Liver (tissue), 9 donors: ENCODE measurements around the gene FLOT2. TPM values are rescaled to one million over a fixed set of nuclear protein-coding genes. Genes with fewer than 3 reads are reported as not detected.

Source experiments
- DNase-seq: peaks from one replicate; pipeline ENCODE4 v3.0.0-alpha.2; 2017; ENCODE audit warnings: low spot score
- H3K27ac ChIP-seq, 2 donors: one replicate each; pipeline ENCODE4 v1.7.0; 2013; ENCODE audit warnings: inconsistent platforms in 2 of 2, low read length in 2 of 2, control low read depth in 1 of 2, low read depth in 1 of 2, mild to moderate bottlenecking in 1 of 2
- H3K27me3 ChIP-seq, 4 donors: one replicate each; pipeline versions ENCODE4 v1.6.1 to v1.7.0; 2013; ENCODE audit warnings: low read length in 3 of 4, inconsistent platforms in 1 of 4, mild to moderate bottlenecking in 1 of 4, moderate library complexity in 1 of 4; ENCODE audit not compliant: control insufficient read depth in 4 of 4, insufficient read depth in 4 of 4
- H3K36me3 ChIP-seq, 4 donors: one replicate each; pipeline versions ENCODE4 v1.6.1 to v1.7.0; 2013; ENCODE audit warnings: low read length in 3 of 4, mild to moderate bottlenecking in 3 of 4, low read depth in 1 of 4, moderate library complexity in 1 of 4; ENCODE audit not compliant: control insufficient read depth in 4 of 4, insufficient read depth in 3 of 4
- H3K4me1 ChIP-seq, 4 donors: one replicate each; pipeline versions ENCODE4 v1.6.1 to v1.7.0; 2013; ENCODE audit warnings: low read length in 3 of 4, mild to moderate bottlenecking in 3 of 4, moderate library complexity in 1 of 4; ENCODE audit not compliant: control insufficient read depth in 4 of 4, insufficient read depth in 4 of 4
- H3K4me3 ChIP-seq, 3 donors: one replicate each; pipeline versions ENCODE4 v1.6.1 to v1.7.0; 2013; ENCODE audit warnings: low read length in 3 of 3, control low read depth in 1 of 3, low read depth in 1 of 3, mild to moderate bottlenecking in 1 of 3
- H3K9ac ChIP-seq, 2 donors: one replicate each; pipeline ENCODE4 v1.7.0; 2013; ENCODE audit warnings: low read length in 2 of 2, mild to moderate bottlenecking in 2 of 2, moderate library complexity in 2 of 2, control low read depth in 1 of 2, low read depth in 1 of 2
- H3K9me3 ChIP-seq, 4 donors: one replicate each; pipeline versions ENCODE4 v1.6.1 to v1.7.0; 2013; ENCODE audit warnings: low read length in 3 of 4; ENCODE audit not compliant: control insufficient read depth in 4 of 4
- FOXA1 ChIP-seq: IDR thresholded peaks from 2 replicates; pipeline ENCODE4 v1.6.1; 2016; ENCODE audit warnings: antibody characterized with exemption
- GABPA ChIP-seq, 2 donors: IDR thresholded peaks in 1 of 2; conservative IDR thresholded peaks in 1 of 2; 2 replicates each; pipeline ENCODE4 v1.6.1; 2016; ENCODE audit warnings: antibody characterized with exemption in 2 of 2, mild to moderate bottlenecking in 1 of 2, moderate library complexity in 1 of 2
- HNF4A ChIP-seq, 2 donors: conservative IDR thresholded peaks; 2 replicates each; pipeline ENCODE4 v1.6.1; 2016; ENCODE audit warnings: antibody characterized with exemption in 2 of 2, mild to moderate bottlenecking in 2 of 2
- NR2F2 ChIP-seq: IDR thresholded peaks from 2 replicates; pipeline ENCODE4 v1.6.1; 2016; ENCODE audit warnings: antibody characterized with exemption
- RXRA ChIP-seq, 2 donors: IDR thresholded peaks; 2 replicates each; pipeline ENCODE4 v1.6.1; 2017 to 2018; ENCODE audit warnings: antibody characterized with exemption in 2 of 2, mild to moderate bottlenecking in 1 of 2
- SP1 ChIP-seq: IDR thresholded peaks from 2 replicates; pipeline ENCODE4 v1.6.1; 2018; ENCODE audit warnings: antibody characterized with exemption, mild to moderate bottlenecking
- TAF1 ChIP-seq: conservative IDR thresholded peaks from 2 replicates; pipeline ENCODE4 v1.6.1; 2016; ENCODE audit warnings: antibody characterized with exemption, mild to moderate bottlenecking
- ZBTB33 ChIP-seq: IDR thresholded peaks from 2 replicates; pipeline ENCODE4 v1.6.1; 2016; ENCODE audit warnings: antibody characterized with exemption
- WGBS: extraction: QIAGEN DNeasy Blood & Tissue Kit; methylation state at CpG from one replicate; pipeline ENCODE4 v1.1.7; 2013; 5-methylcytosine and 5-hydroxymethylcytosine counted together
- polyA plus RNA-seq, 2 donors: library from polyadenylated mRNA; stranded (reverse) in 1 of 2; unstranded in 1 of 2; fragments of 200-250 nt in 1 of 2; fragments of >200 nt in 1 of 2; fragmentation: Nextera tagmentation in 1 of 2; extraction: Ambion mirVana in 1 of 2; gene quantifications; one replicate each; pipeline versions ENCODE4 v1.2.1 to v1.2.3, GENCODE V29; 2013 to 2015
- total RNA-seq, 2 donors: library from RNA; depleted of rRNA; stranded (reverse); fragments of >200 nt; gene quantifications; one replicate each; pipeline ENCODE4 v1.2.3, GENCODE V29; 2014
- TF ChIP-seq, protein P1 (sequence below): IDR thresholded peaks from 2 replicates; pipeline ENCODE4 v1.6.1; 2016; ENCODE audit warnings: antibody characterized with exemption, mild to moderate bottlenecking
- TF ChIP-seq, protein P2 (sequence below): IDR thresholded peaks from 2 replicates; pipeline ENCODE4 v1.6.1; 2016; ENCODE audit warnings: antibody characterized with exemption
- TF ChIP-seq, protein P3 (sequence below): IDR thresholded peaks from 2 replicates; pipeline ENCODE4 v1.6.1; 2016; ENCODE audit warnings: antibody characterized with exemption
- donor health status: healthy.
- donor health status: healthy.
- donor health status: healthy.
- donor health status: healthy.
- donor health status: healthy.

FLOT2 gene
- total and polyA plus RNA-seq, 4 donors, result 61.6 to 100 (median 69.4) TPM

DNA sequence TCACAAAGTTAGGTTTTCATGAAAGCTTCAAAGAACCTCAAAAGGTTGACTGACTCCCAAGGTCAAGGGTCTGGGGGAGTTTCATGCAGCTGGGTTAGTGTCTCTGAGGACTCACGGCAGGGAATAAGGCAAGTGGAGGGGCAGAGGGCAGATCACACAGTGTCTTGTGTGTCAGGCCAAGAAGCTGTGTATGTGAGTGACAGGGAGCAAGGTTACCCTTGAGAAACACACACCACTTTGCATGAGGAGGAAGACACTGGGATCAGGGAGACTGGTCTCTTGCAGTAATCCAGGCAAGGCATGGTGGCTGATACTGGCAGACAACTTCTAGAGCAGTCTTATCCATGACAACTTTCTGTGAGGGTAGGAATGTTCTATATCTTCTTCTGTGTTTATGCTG, 6.3 kb downstream of the FLOT2 start (continued):
- TF ChIP-seq, protein P1, sequence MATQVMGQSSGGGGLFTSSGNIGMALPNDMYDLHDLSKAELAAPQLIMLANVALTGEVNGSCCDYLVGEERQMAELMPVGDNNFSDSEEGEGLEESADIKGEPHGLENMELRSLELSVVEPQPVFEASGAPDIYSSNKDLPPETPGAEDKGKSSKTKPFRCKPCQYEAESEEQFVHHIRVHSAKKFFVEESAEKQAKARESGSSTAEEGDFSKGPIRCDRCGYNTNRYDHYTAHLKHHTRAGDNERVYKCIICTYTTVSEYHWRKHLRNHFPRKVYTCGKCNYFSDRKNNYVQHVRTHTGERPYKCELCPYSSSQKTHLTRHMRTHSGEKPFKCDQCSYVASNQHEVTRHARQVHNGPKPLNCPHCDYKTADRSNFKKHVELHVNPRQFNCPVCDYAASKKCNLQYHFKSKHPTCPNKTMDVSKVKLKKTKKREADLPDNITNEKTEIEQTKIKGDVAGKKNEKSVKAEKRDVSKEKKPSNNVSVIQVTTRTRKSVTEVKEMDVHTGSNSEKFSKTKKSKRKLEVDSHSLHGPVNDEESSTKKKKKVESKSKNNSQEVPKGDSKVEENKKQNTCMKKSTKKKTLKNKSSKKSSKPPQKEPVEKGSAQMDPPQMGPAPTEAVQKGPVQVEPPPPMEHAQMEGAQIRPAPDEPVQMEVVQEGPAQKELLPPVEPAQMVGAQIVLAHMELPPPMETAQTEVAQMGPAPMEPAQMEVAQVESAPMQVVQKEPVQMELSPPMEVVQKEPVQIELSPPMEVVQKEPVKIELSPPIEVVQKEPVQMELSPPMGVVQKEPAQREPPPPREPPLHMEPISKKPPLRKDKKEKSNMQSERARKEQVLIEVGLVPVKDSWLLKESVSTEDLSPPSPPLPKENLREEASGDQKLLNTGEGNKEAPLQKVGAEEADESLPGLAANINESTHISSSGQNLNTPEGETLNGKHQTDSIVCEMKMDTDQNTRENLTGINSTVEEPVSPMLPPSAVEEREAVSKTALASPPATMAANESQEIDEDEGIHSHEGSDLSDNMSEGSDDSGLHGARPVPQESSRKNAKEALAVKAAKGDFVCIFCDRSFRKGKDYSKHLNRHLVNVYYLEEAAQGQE, result no peak
- TF ChIP-seq, protein P2, sequence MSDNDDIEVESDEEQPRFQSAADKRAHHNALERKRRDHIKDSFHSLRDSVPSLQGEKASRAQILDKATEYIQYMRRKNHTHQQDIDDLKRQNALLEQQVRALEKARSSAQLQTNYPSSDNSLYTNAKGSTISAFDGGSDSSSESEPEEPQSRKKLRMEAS, result no peak
- TF ChIP-seq FOXA1, result no peak

DNA sequence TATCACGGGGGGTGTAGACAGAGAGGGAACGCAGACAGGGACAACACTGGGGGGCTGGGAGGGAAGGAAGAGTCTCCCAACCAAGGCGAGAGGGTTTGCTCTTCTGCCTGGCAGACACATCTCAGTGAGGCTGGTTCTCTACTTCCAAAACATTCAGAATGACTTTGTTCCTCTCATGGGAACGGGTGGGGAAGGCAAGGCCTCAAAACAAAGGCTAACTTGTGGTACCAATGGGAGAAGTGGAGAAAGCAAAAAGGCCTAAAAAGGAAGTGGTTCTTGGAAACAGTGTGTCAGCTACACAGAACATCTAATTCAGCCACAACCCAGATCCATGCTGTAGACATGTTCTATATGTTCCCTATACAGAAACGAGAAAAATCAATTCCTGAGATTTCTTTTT, 7.5 kb downstream of the FLOT2 start:
- DNase-seq, result no peak
- no peak overlapping the region for H3K4me3 ChIP-seq
- H3K27ac ChIP-seq, result no peak overlapping the region
- H3K27me3 ChIP-seq, result no peaks in the 10 kb centered on the region
- H3K4me1 ChIP-seq, result peaks cover 4 to 16% (median 11%) of the 10 kb centered on the region in 4 donors
- TF ChIP-seq, protein P1, result no peak
- TF ChIP-seq, protein P2, result no peak
- no peak for TF ChIP-seq HNF4A (conservative IDR thresholded peaks at IDR 0.05)
- no peak for TF ChIP-seq NR2F2
- no peak for TF ChIP-seq GABPA (IDR thresholded peaks at IDR 0.05 in 1 of 2, conservative IDR thresholded peaks at IDR 0.05 in 1 of 2)
- TF ChIP-seq TAF1, result no peak
- TF ChIP-seq, protein P3, sequence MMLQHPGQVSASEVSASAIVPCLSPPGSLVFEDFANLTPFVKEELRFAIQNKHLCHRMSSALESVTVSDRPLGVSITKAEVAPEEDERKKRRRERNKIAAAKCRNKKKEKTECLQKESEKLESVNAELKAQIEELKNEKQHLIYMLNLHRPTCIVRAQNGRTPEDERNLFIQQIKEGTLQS, result no peak
- no peak for TF ChIP-seq RXRA (IDR thresholded peaks at IDR 0.05)
- TF ChIP-seq SP1, result no peak
- TF ChIP-seq ZBTB33, result no peak
- peaks cover 0 to 10% (median 6%) of the 10 kb centered on the region in 4 donors for H3K36me3 ChIP-seq
- no peaks in the 10 kb centered on the region for H3K9me3 ChIP-seq
- 88% methylated on average over 5 of the region's 5 CpGs for WGBS
- no peak overlapping the region for H3K9ac ChIP-seq
